HG02588 (cell line): Measurements from ENCODE around the gene IFT80.

Source experiments
- ATAC-seq: cut with Tn5 transposase; IDR thresholded peaks from one replicate; pipeline ENCODE4 v1.9.1; 2021; ENCODE audit warnings: mild to moderate bottlenecking, moderate library complexity; ENCODE audit not compliant: unreplicated experiment

The IFT80 gene

DNA sequence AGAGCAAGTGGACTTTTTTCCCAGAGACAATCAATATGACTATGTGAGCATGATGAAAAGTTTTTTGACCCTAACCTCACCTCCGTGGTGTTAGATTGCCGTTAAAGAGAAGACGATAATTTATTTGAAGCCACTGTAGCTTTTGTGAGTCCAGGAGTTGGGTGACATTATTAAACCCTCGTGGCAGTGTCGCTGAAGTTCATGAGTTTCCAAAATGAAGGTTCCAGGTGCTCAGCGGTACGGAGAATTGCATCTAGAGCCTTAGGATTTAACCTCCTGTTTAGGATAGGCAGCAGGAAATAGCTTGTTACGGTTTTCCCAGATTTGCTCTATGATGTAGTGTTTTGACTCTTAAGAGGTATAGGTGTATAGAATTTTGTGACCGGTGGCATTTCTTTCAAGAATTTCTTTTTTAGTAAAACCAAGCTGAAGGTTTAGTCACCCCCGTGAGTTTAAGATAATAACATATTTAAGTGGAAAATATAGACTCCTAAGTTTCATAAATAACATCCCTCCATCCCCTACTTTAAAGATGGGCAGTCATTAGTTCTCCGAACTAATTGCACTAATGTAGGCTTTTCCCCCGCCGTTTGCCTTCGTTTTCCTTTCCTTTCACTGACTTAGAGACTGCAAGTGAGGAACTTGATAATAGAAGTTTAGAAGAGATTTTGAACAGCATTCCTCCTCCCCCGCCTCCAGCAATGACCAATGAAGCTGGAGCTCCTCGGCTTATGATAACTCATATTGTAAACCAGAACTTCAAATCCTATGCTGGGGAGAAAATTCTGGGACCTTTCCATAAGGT lies 2.5 kb upstream of the IFT80 start:
- no peak for ATAC-seq

DNA sequence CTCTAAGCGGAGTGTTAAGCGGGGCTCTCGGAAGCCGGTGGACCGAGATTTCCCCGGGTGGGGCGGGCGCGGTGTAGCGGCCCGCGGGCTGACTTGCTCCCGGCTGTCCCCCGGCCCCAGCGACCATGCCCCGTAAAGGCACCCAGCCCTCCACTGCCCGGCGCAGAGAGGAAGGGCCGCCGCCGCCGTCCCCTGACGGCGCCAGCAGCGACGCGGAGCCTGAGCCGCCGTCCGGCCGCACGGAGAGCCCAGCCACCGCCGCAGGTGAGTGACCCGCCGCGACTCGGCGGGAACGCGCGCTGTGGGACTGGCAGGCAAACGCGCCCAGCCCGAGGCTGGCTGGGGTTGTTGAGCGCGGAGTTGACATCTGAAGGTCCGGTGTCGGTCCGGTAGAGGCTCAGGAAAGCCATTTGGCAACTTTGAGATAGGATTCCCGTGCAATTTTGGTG lies 1.7 kb upstream of the IFT80 start:
- peak; percentile 22 for ATAC-seq

DNA sequence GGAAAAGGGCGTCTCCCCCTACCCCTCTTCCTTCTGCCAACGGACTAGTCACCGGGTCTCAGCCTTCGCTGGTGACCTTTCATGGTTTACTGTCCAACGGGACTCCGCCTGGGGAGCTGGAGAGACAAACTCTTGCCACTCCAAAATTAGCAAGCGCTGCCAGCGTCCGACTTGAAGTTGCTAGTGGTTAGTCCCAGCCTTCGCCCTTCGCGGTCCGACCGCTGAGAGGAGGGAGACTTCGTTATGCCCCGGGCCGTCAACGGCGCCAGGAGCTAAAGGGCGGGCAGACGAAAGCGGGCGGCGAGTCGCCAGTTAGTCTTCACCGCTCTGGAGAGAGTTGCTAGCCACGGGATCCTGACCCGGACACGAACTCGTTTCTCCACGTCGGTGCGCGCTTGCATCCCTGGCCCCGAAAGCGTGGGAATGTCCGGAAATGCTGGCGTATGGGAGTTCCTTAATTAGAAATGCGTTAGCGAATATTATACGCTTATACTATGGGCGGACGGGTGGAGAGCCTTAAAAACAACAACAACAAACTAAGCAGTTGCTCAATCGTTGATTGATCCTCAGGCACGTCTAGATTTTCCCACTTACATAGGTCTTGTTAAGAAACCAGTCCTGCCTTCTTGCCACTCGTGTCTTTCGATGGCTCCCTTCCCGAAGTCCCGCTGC lies 1.1 kb upstream of the IFT80 start:
- peak; percentile 17 for ATAC-seq

DNA sequence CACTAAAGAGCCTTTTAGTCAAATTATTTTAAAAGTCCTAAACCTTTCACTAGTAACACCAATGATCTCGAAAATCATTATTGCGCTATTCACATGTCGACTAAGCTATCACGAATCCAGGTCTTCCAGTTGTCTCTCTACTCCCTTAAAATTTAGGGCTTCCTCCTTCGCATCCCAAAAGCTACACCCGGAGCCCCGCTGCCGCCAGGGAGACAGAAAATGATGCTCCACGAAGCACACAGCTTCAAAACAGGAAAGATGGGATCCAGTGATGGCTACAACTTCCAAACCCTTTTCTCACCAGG lies 253 bp downstream of the IFT80 start:
- ATAC-seq: peak; percentile 7

DNA sequence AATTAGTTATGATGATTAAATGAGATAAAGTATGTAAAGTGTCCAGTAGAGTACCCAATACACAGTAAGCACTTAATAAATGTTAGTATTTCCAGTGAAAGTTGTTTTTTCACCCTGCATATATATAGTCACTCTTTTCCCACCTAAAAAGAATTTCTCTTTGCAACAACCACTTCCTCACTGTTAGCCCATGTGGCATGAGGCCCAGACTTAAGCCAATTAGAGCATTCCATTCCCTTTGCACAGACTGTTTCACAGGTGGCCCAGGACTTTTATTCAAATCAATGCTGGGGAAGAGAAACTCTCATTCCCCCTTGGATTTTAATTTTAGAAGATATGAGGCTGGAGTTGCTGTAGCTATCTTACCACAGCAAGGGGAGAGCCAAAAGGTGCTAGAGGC lies 3.7 kb downstream of the IFT80 start:
- ATAC-seq: no peak

DNA sequence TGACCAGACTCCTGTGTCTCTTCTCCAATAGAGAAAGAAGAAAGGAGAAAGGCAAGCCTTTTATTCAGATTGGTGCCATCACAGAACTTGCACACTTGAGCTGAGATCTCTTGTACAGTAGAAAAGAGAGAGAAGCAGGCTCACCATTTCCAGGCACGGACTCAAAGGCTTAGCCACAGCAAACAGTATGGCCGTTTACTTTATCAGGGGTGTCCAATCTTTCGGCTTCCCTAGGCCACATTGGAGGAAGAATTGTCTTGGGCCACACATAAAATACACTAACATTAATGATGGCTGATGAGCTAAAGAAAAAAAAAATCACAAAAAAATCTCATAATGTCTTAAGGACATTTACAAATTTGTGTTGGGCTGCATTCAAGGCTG lies 5.0 kb downstream of the IFT80 start:
- no peak for ATAC-seq

DNA sequence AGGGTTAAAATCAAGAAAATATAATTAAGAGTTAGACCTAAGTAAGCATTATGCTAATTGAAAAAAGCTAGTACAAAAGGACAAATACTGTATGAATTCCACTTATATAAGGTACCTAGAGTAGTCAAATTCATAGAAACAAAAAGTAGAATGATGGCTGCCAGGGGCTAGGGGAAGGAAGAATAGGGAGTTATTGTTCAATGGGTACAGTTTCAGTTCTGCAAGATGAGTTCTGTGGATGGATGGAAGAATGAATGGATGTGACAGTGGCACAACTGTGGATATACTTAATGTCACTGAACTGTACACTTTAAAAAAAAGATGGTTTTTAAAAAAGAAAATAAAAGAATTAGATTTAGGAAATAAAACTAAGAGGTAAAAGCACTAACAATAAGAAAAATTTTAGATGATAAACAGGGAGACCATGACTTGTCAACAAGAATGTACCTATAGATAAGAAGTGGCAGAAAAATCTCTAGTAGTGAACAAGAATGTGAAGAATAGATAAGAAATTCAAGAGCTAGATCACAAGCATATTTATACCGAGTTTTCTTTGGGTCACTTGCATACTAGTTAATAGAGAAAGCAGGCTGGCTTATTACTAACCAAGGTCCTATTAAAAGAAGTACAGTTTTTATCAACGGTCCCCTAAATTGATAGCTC lies 5.5 kb downstream of the IFT80 start:
- no peak for ATAC-seq

DNA sequence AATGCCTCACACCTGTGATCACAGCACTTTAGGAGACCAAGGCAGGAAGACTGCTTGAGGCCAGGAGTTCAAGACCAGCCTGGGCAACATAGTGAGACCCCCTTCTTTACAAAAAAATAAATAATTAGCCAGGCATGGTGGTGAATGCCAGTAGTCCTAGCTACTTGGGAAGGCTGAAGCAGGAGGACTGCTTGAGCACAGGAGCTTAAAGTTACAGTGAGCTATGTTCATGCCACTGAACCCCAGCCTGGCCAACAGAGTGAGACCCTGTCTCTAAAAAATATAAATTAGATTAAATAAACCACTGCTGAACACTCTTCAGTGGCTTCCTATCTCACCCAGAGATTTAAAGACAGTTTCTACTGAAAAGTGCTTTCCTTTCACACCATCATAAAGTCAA lies 6.2 kb downstream of the IFT80 start:
- no peak for ATAC-seq

DNA sequence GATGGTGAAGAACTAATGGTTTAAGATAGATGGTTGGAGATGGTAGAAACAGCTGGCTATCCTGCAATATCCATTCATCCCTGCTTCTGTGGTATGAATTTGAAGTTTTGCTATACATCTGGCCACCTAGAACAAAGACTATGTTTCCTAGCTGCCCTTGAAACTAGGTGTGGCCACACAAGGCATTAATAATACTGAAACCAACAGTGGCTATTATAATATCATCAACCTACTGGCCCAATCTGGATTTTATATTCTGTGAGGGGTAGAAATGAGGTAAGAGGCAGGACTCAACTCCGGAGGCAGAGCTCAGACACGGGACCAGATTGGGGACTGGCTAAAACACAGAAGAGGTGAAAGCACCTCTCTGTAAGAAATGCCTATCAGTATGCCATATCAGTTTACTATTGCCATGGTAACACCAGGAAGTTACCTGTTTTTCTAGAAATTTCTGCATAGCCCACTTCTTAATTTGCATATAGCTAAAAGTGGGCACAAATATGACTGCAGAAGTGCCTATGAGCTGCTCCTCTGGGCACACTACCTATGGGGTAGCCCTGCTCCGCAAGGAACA lies 8.4 kb downstream of the IFT80 start:
- ATAC-seq: no peak

DNA sequence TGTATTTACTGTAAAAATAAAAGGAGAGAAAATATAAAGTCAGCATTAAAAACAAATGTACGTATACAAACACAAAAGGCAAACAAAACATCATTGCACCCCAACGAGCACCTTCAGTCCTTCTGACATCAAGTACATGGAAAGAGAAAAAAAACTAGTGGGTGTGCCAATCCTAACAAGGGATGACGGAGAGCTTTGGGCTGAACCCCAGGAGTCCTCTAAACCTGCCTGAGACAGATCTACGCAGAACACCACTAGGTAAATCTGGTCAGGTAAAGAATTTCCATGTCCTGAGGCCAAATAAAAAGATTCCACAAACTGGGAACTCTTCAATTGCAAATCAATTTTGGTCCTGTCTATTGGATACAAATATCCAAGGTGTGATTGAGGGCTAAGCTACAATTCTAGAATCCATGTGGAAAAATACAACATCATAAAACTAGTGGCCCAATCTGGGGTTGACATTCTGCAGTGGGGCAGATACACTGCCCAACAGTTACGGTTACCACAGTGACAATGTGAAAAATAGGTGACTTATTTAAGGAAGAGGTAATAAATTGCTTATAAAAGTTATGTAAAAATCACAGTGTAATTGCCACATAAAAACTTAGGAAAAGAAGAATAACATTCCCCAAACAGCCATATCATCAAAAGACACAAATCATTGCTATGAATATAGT lies 14.2 kb downstream of the IFT80 start:
- ATAC-seq: no peak

DNA sequence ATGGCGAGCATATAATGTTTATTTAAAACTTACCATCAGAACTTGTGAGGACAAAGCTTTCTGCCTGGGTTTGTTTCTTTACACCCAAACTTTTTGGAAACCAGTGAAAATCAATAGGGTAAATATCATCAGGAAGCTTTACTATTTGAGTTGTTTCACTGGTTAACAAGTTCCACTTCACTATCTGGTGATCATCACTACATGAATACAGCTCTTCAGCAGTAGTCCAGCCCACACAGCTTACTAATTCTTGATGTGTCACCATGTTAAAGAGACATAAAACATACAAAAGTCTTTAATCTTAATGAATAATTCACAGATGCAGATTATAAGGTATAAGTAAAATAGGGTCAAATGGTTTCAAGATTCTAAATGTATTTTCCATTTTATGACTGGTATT lies 17.6 kb downstream of the IFT80 start:
- no peak for ATAC-seq

DNA sequence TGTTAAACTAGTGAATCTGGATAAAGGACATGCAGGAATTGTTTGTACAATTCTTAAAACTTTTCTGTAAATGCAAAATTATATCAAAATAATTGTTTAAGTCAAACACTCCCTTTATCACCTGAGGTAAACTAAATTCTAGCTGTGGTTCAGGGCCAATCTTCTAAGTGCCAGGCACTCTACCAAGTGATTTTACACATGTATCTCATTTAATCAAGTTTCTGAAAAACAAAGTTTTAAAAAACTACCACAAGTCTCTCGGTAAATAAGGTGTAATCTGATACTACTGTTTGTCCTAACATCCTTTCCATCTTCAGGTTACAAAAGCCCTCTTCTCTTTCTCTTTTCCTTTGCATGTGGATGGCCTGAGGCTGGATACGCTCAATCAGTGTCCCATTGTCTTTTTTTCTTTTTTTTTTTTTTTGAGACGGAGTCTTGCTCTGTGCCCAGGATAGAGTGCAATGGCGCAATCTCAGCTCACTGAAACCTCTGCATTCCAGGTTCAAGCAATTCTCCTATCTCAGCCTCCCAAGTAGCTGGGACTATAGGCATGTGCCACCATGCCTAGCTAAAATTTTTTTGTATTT lies 19.3 kb downstream of the IFT80 start:
- ATAC-seq: no peak

DNA sequence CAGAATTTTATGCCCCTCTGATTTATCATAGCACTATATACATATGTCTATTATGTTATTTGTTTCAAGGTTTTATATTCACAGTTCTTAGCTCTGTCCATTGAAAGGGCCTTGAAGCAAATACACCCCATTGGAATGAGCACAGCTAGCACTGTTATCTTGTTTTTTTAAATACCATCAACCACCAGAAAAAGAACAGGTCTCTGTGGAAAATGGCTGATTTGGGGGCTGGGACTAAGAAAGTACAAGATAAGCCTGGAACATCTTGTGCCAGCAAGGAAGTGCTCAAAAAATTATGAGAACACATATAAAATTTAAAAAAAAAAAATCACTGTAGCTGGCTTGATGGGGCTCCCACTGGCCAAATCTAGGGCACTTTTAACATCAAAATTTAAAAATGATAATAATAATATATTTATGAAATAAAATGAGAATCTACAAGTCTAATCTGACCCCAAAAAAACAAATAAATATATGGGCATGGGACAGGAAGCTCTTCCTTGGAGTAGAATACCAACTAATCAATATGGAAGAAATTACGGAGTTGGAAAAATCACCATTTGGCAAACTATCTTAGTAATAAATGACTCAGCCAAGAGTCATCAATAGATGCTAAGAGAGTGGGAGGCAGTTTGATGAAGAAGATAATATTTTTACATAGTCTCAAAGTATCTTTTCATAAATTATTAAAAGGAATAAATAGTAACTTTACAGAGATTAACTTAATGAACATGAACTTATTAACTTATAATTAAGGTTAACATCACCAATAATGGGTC lies 20.5 kb downstream of the IFT80 start:
- no peak for ATAC-seq

DNA sequence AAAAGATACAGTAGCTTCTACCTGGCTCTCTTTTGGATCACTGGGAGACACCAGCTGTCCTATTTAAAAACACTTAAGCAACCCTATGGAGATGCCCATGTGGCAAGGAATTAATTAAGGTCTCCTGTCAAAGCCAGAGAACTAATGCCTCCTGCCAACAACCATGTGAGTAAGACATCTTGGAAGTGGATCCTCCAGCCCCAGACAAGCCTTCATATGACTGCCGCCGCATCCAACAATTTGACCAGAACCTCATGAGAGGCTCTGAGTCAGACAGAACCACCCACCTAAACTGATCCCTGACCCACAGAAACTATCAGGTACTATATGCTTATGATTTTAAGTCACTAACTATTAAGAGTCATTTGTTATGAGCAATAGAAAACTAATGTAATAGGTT lies 22.3 kb downstream of the IFT80 start:
- no peak for ATAC-seq

DNA sequence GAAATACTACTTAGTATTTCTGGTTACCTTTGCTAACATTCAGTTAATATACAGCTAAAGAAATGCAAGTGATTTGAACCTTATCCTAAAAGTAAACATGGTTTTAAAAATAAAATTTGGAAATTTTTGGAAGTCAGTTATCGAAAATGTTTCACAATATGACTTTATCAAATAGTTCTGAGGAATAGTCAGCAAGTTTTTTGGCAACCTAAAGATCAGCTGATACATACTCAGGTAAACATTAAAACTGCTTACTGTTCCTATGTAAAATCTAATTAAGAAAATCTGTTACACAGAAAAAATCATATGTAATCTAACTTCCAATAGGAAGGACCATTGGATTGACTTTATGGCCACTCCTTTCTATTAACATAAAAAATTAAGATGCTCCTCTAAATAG lies 24.1 kb downstream of the IFT80 start:
- no peak for ATAC-seq

DNA sequence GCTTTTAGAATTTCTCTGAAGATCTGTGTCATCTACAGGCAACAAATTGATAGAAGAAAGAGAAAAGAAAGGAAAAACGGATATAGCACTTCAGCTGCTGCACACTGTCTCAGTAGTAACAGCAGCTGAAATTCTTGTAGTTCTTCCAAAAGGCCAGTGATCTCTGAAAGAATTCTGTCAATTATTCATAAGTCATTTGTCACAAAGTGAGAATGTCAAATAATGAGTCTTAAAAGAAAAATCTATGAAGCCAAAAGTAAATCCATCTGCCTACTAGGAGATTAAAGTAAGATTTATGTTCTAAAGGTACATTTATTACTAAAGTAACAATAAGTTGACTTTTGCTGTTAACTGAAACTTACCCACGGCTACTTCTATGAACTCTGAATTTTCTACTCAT lies 24.6 kb downstream of the IFT80 start:
- ATAC-seq: no peak

DNA sequence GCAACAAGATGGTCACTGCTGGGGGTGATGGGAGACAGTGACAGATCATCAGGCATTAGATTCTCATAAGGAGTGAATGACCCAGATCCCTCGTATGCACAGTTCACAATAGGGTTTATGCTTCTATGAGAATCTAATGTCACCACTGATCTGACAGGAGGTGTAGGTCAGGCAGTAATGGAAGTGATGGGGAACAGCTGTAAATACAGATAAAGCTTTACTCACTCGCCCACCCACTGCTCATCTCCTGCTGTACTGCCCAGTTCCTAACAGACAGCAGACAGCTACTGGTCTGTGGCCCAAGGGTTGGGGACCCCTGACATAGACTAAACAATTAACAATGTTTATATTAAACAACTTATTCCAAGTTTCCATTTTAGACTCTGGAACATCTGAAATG lies 25.4 kb downstream of the IFT80 start:
- no peak for ATAC-seq

DNA sequence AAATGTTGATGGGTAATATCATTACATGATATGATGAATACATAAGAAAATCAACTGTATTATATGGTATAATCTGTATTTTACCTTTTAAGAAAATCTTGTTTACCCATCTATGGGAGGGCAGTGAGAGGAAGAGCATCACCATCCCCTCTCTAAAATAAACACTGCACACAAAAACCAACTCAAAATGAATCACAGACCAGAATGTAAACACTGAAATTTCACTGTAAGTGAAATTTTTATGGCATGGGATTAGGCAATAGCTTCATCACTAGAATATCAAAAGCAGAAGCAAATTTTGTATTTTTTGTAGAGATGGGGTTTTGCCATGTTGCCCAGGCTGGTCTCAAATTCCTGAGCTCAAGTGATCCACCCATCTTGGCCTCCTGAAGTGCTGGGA lies 26.2 kb downstream of the IFT80 start:
- ATAC-seq: no peak

DNA sequence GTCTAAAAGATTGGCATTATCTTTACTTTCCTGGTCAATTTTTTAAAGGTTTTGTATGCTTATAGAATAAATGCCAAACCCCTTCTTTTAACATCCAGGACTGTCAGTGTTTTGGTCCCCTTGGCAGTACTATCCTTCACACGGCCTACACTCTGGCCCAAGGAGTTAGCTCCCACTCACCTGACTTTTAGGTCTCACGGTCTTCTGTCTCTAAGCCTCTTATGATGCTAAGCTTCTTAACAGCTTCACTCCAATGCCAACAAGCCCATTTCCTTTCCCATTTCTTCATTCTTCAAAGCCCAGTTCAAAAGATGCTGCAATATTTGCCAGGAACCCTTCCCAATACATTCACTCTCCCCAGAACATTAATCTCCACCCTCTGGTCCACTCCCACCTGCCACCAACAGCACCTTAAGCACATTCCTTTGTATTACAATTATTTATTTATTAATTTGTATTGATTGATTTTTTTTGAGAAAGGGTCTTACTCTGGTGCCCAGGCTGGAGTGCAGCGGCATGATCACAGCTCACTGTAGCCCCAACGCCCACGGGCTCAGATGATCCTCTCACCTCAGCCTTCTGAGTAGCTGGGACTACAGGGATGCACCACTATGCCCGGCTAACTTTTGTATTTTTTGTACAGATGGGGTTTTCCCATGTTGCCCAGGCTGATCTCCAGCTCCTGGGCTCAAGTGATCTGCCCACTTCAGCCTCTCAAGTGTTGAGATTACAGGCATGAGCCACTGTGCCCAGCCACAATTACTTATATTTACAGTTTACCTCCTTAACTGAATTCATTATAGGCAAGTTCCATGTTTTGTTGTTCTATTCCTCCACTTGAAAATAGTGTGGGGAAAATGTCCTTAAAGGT lies 27.8 kb downstream of the IFT80 start:
- no peak for ATAC-seq
